Stimulated activated naive CD4-positive, alpha-beta T cell (primary cell): ENCODE measurements around the gene OIT3.
"Not testable (repeated sequence)": the region's sequence is repeated elsewhere in the genome, so short reads cannot be mapped to it uniquely, and the experiment has no call there.

Experiments
- DNase-seq, 6 experiments: peaks; one replicate each; lab custom pipeline; 2025; lab: John Stamatoyannopoulos, UW

OIT3 gene

GRCh38 chr10:72903941-72904446 lies 10.5 kb downstream of the OIT3 start:
- DNase-seq = not testable (repeated sequence)

- no peak for DNase-seq
Observed at GRCh38 chr10:72904806-72905205, 11.3 kb downstream of the OIT3 start.

GRCh38 chr10:72906446-72906845 lies 12.9 kb downstream of the OIT3 start:
- DNase-seq = no peak

- no peak for DNase-seq
Observed at GRCh38 chr10:72910705-72911104, 17.2 kb downstream of the OIT3 start.

- DNase-seq = no peak
Observed at GRCh38 chr10:72911758-72912157, 18.2 kb downstream of the OIT3 start.

GRCh38 chr10:72912736-72913135 lies 19.2 kb downstream of the OIT3 start:
- DNase-seq = no peak

- no peak for DNase-seq
Observed at GRCh38 chr10:72913287-72913686, 19.7 kb downstream of the OIT3 start.

GRCh38 chr10:72917201-72917600 lies 23.7 kb downstream of the OIT3 start:
- not testable (repeated sequence) for DNase-seq

- DNase-seq = not testable (repeated sequence)
Observed at GRCh38 chr10:72917803-72918332, 24.3 kb downstream of the OIT3 start.

- no peak for DNase-seq
Observed at GRCh38 chr10:72918352-72918751, 24.8 kb downstream of the OIT3 start.

- DNase-seq = not testable (repeated sequence)
Observed at GRCh38 chr10:72921147-72921683, 27.7 kb downstream of the OIT3 start.

GRCh38 chr10:72924351-72924750 lies 30.8 kb downstream of the OIT3 start:
- no peak for DNase-seq

GRCh38 chr10:72925951-72926465 lies 32.5 kb downstream of the OIT3 start:
- no peak for DNase-seq

GRCh38 chr10:72927485-72927884 lies 33.9 kb downstream of the OIT3 start:
- DNase-seq = no peak

GRCh38 chr10:72928798-72929197 lies 35.3 kb downstream of the OIT3 start:
- no peak for DNase-seq

- no peak for DNase-seq
Observed at GRCh38 chr10:72930276-72930675, 36.7 kb downstream of the OIT3 start.

GRCh38 chr10:72932259-72933015 lies 38.9 kb downstream of the OIT3 start:
- DNase-seq = no peak

- DNase-seq = no peak
Observed at GRCh38 chr10:72935361-72935760, 41.8 kb downstream of the OIT3 start.

- DNase-seq = no peak
Observed at GRCh38 chr10:72943498-72944234, 50.1 kb downstream of the OIT3 start.

- no peak for DNase-seq
Observed at GRCh38 chr10:72946963-72947362, 53.4 kb downstream of the OIT3 start.

- DNase-seq = no peak
Observed at GRCh38 chr10:72948762-72949161, 55.2 kb downstream of the OIT3 start.

- DNase-seq = no peak
Observed at GRCh38 chr10:72951760-72952159, 58.2 kb downstream of the OIT3 start.
